Bone marrow (tissue), 2 donors: ENCODE data around the gene CCDC183.
"Not testable (repeated sequence)": the region's sequence is repeated elsewhere in the genome, so short reads cannot be mapped to it uniquely, and the experiment has no call there.

Experiments
- DNase-seq, 2 donors: peaks; one replicate each; lab custom pipeline; 2025; lab: John Stamatoyannopoulos, UW

CCDC183 gene

GRCh38 chr9:136785565-136786355 lies 10.4 kb upstream of the CCDC183 start:
- not testable (repeated sequence) for DNase-seq

DNA sequence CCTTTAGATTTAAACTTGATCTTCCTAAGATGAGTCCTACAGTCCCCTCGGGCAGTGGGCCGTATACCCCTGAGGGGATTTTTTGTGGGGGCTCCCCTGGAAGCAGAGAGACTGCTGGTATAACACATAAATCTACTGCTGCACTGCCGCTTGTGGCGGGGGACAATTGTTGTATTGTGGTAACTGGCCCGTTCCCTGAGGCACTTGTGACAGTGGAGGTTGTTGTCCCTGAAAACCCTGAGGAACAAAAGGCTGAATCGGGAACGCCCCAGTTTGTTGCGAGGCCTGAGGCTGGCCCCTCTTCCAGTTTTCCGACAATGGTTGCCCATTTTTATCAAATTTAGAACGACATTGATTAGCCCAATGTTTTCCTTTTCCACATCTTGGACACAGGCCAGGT lies 9.7 kb upstream of the CCDC183 start:
- no peak for DNase-seq

GRCh38 chr9:136786983-136787382 lies 9.2 kb upstream of the CCDC183 start:
- not testable (repeated sequence) for DNase-seq

- DNase-seq: peak; percentile 23 to 26
These were observed 8.3 kb upstream of the CCDC183 start for GRCh38 chr9:136787690-136788400.

- not testable (repeated sequence) for DNase-seq
These were observed 7.3 kb upstream of the CCDC183 start for GRCh38 chr9:136788644-136789522.

- DNase-seq: no peak
These were observed 6.6 kb upstream of the CCDC183 start for GRCh38 chr9:136789523-136789937.

- peak; percentile 99 to 100 for DNase-seq
These were observed 5.3 kb upstream of the CCDC183 start, which contains the start of gene TMEM141 for GRCh38 chr9:136790640-136791515. Gene TMEM141, plus strand, starts transcription at chr9:136791344. Its CDS starts 27 bp downstream, at chr9:136791371.

DNA sequence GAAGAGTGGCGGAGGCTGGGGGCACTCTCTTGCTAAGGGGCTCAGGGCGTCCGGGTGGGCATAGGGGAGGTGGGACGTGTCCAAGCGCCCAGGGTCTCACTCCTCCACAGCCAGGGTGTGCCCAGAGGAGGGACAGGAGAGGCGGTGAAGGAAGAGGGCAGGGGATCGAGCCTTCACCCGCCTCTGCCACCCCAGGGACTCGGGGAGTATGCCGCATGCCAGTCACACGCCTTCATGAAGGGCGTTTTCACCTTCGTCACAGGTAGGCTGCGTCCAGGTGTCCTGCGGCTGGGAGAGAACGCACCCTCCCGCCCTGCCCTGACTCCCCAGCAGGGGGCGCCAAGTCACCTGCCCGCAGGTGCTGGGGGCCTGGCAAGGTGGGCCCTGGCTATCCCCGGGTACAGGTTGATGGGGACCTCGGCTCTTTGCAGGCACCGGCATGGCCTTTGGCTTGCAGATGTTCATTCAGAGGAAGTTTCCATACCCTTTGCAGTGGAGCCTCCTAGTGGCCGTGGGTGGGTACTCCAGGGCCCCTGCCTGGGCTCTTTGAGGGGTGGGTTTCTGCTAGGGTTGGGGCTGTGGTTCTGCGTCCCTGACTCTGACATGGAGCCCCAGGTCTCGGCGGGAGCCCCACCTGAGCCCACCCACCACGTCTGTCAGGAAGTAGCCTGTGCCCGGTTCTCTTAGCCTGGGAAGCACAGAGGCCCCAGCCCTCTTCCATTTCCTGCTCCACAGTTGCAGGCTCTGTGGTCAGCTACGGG lies 4.4 kb upstream of the CCDC183 start:
- DNase-seq: peak in 1 of 2 donors; percentile 51

- DNase-seq: no peak
These were observed 3.6 kb upstream of the CCDC183 start for GRCh38 chr9:136792321-136793085.

DNA sequence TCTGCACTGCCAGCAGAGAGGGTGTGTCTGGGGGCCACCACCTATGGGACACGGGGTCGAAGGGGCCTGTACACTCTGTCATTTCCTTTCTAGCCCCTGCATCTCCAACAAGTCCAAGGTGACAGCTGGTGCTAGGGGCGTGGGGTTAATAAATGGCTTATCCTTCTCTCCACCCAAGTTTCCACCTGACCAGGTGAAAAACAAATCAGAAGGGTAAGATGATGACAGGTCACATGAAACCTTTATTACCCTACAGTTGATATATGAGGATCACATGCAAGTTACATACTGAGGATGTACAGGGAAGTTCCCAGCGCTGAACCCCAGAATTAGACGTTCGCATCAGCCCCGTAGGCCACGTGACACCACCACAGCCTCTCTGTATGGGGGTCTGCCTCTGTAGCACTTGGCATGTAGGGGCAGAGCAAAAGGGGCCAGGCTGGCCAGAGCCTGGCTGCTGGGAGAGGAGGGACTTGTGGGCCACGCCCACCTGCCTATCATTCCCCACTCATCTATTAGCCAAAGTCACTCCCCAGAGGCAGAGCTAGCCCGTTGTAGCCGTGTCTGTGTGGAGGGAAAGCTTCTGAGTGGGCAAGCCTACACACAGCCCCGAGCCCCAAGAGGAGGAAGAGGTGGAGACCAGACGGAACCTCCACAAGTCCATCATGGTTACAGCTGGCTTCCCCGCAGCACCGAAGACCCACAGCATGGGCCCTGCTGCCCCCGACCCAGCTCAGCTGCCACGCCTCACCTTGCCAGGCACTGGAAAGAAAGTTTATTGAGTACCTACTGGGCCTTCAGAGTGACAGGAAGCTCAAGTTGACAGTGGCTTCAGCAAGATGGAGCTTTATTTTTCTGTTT lies 2.8 kb upstream of the CCDC183 start:
- no peak for DNase-seq

DNA sequence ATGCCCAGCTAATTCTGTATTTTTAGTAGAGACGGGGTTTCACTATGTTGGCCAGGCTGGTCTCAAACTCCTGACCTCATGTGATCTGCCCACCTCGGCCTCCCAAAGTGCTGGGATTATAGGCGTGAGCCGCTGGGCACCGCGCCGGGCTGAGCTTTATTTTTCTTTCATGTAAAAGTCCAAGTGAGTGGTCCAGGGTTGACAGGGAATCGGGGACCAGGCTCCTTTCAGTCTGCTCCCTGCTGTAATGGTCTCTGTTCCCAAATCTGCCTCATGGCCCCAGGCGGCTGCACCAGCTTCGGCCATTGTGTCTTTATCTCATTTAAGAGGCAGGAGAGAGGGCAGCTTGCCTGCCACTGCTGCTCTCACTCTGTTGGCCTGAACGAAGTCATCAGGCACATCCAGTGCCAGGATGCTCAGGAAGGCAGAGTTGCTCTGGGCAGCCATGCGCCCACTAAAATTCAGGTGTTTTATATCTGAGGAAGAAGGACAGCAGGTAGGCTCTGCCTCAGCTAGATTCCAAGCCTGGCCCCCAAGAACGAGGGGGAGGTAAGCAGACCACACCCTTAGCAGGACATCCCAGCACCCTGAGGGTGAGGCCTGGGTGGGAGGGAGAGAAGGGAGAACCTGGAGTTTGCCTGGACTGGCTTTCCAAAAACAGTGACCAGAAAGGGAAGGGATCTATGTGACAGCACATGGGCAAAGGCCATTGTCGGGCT lies 1.7 kb upstream of the CCDC183 start:
- DNase-seq: no peak

DNA sequence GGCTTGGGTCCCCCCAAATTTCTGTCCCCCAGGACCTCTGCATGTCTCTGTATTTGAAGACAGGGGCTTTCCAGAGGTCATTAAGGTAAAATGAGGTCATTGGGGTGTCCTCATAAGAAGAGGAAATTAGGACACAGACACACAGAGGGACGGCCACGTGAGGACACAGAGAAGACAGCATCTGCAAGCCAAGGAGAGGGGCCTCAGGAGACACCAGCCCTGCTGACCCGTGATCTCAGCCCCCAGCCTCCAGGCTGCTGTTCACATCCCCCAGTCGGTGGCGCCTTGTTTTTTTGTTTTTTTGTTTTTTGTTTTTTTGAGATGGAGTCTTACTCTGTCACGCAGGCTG lies 1.2 kb upstream of the CCDC183 start:
- DNase-seq: no peak

DNA sequence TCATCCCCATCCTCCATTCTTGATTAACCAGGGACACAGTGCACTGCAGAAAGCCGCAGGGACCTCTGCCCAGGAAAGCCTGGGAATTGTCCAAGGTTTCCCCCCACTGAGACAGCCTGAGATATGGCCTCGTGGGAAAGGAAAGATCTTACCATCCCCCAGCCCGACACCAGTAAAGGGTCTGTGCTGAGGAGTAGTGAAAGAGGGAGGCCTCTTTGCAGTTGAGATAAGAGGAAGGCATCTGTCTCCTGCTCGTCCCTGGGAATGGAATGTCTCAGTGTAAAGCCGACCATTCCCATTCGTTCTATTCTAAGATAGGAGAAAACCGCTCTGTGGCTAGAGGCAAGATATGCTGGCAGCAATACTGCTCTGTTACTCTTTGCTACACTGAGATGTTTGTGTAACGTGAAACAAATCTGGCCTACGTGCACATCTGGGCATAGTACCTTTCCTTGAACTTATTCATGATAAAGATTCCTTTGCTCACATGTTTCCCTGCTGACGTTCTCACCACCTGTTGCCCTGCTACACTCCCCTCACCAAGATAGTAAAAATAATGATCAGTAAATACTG lies 723 bp downstream of the CCDC183 start:
- not testable (repeated sequence) for DNase-seq

- DNase-seq: no peak
These were observed 2.6 kb downstream of the CCDC183 start for GRCh38 chr9:136798708-136799078.

GRCh38 chr9:136799079-136799853 lies 3.1 kb downstream of the CCDC183 start:
- no peak for DNase-seq

GRCh38 chr9:136799854-136800657 lies 3.9 kb downstream of the CCDC183 start:
- DNase-seq: peak in 1 of 2 donors; percentile 12
